Erythroblast (primary cell): ENCODE measurements around the gene RBP3.
A peak's percentile ranks its signal among the peaks of the same experiment; 100 is the strongest.

Experiments used
- DNase-seq, 2 experiments: peaks; one replicate each; lab custom pipeline; 2025; lab: John Stamatoyannopoulos, UW
- GATA1 ChIP-seq: IDR thresholded peaks from 2 replicates; pipeline ENCODE4 v1.6.1; 2011; ENCODE audit warnings: low read depth, mild to moderate bottlenecking, control low read depth, low read length, moderate library complexity
- POLR2A ChIP-seq: IDR thresholded peaks from 2 replicates; pipeline ENCODE4 v1.6.1; 2011; ENCODE audit warnings: mild to moderate bottlenecking, low read length

The RBP3 gene

DNA sequence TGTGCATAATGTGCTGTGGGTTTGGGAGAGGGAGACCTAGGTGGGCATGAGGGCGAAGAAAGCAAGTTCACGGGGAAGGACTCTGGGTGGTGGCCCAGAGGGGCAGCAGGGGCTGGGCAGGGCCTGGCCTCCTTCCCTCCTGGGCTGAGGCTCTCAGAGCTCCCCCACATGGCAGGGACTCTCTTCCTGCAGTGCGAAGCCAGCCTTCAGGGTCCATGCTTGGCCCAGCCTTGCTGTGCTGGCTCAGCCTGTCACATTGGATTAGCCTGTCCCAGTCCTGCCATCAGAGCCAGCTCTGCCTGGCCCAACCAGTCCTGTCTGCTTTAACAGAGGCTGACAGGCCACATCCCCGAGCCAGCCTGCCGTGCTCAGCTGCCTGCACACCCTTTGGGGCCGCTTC lies 56.3 kb downstream of the RBP3 start:
- DNase-seq = no peak
- TF ChIP-seq GATA1 = no peak
- TF ChIP-seq POLR2A = no peak

- DNase-seq = no peak
Measured at GRCh38 chr10:47404937-47405336, 56.8 kb downstream of the RBP3 start.

GRCh38 chr10:47405857-47406547 lies 57.8 kb downstream of the RBP3 start:
- DNase-seq = no peak
- TF ChIP-seq POLR2A = no peak
- no peak for TF ChIP-seq GATA1

More at GRCh38 chr10:47404937-47405336, 56.8 kb downstream of the RBP3 start:
- TF ChIP-seq GATA1 (no peak), POLR2A (no peak)

DNA sequence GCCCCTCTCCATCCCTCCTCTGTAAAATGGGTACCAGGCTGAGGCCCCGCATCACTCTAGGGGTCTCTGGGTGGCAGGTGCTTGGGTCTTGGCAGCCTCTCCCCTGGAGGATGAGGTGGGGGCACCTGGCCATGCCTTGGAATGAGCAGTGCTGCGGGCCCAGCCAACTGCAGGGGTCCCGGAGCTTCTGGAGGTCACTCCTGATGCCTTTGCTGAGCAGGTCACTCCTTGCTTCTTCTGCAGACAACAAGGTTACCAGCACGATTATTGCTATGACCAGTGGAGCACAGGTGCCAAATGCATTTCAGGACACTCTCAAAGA lies 58.3 kb downstream of the RBP3 start:
- DNase-seq = no peak
- TF ChIP-seq POLR2A (no peak), GATA1 (no peak)

DNA sequence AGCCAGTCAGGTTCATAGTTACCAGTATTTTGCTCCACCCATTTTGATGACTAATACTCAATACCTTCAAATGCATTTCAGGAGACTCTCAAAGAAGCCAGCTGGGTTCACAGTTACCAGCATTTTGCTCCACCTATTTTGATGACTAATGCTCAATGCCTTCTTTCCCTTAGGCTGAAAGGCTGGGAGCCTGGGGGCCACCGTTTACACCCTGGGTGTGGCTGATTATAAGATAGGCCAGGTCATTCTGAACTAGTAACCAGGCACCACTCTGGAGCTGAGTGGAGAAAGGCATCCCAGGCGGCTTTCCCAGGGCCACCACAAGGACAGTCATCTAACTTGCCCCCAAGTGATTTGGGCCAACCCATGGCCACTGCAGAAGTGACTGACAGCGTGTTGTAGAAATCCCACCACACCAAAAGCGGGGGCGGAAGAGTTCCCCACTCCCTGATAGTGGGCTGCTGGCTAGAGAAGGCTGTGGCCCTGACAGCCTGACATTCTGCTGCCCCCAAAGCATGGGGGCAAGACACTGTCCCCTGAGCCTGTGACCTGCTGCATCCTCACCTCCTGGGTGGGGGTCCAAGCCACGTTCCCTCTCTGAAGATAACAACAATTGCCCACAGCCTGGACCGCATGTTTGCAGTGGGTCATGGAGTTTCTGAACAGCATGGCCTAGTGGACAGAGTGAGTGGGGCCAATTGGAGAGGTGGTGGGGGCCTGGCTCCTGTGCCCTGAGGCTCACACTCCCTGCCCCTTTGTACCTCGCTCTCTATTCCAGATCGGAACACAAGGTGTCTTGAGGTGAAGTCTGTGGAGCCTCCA lies 58.9 kb downstream of the RBP3 start:
- no peak for TF ChIP-seq GATA1
- peak; percentile 81 to 87 for DNase-seq
